ENCODE measurements around the gene ATP7A. TPM values are rescaled to one million over a fixed set of nuclear protein-coding genes. Genes with fewer than 3 reads are reported as not detected.

The ATP7A gene
- total and polyA plus RNA-seq, 9 of the 15 experiments (the other 6 are each of a cell fraction or from before 2014, with no cell fraction given): 7.8 to 22.7 (median 11.6) TPM

- TF ChIP-seq VEZF1 (CRISPR knock-in tag; IDR thresholded peaks at IDR 0.05): peak; percentile 98
- TF ChIP-seq SMARCE1 (IDR thresholded peaks at IDR 0.05): no peak
- TF ChIP-seq, protein P1, sequence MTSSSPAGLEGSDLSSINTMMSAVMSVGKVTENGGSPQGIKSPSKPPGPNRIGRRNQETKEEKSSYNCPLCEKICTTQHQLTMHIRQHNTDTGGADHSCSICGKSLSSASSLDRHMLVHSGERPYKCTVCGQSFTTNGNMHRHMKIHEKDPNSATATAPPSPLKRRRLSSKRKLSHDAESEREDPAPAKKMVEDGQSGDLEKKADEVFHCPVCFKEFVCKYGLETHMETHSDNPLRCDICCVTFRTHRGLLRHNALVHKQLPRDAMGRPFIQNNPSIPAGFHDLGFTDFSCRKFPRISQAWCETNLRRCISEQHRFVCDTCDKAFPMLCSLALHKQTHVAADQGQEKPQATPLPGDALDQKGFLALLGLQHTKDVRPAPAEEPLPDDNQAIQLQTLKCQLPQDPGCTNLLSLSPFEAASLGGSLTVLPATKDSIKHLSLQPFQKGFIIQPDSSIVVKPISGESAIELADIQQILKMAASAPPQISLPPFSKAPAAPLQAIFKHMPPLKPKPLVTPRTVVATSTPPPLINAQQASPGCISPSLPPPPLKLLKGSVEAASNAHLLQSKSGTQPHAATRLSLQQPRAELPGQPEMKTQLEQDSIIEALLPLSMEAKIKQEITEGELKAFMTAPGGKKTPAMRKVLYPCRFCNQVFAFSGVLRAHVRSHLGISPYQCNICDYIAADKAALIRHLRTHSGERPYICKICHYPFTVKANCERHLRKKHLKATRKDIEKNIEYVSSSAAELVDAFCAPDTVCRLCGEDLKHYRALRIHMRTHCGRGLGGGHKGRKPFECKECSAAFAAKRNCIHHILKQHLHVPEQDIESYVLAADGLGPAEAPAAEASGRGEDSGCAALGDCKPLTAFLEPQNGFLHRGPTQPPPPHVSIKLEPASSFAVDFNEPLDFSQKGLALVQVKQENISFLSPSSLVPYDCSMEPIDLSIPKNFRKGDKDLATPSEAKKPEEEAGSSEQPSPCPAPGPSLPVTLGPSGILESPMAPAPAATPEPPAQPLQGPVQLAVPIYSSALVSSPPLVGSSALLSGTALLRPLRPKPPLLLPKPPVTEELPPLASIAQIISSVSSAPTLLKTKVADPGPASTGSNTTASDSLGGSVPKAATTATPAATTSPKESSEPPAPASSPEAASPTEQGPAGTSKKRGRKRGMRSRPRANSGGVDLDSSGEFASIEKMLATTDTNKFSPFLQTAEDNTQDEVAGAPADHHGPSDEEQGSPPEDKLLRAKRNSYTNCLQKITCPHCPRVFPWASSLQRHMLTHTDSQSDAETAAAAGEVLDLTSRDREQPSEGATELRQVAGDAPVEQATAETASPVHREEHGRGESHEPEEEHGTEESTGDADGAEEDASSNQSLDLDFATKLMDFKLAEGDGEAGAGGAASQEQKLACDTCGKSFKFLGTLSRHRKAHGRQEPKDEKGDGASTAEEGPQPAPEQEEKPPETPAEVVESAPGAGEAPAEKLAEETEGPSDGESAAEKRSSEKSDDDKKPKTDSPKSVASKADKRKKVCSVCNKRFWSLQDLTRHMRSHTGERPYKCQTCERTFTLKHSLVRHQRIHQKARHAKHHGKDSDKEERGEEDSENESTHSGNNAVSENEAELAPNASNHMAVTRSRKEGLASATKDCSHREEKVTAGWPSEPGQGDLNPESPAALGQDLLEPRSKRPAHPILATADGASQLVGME (CRISPR knock-in tag; IDR thresholded peaks at IDR 0.05): no peak
- TF ChIP-seq ZNF280B (CRISPR knock-in tag; IDR thresholded peaks at IDR 0.05): no peak
- TF ChIP-seq, protein P2, sequence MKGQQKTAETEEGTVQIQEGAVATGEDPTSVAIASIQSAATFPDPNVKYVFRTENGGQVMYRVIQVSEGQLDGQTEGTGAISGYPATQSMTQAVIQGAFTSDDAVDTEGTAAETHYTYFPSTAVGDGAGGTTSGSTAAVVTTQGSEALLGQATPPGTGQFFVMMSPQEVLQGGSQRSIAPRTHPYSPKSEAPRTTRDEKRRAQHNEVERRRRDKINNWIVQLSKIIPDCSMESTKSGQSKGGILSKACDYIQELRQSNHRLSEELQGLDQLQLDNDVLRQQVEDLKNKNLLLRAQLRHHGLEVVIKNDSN (CRISPR knock-in tag; IDR thresholded peaks at IDR 0.05): peak; percentile 88
- peak; percentile 69 for TF ChIP-seq HNRNPLL (IDR thresholded peaks at IDR 0.05; ENCODE audit: low read depth, low read length, poor library complexity, severe bottlenecking)
- TF ChIP-seq ARID1B (IDR thresholded peaks at IDR 0.05): no peak
- peak; percentile 90 for TF ChIP-seq ETV1 (tag; conservative IDR thresholded peaks at IDR 0.05; ENCODE audit: low read depth)
- TF ChIP-seq PRMT5 (CRISPR knock-in tag; IDR thresholded peaks at IDR 0.05): no peak
- 0 out of 2 replicates have a peak, but pooled peaks have one; percentile 28 for TF ChIP-seq RNF2 (IDR thresholded peaks at IDR 0.05)
- TF ChIP-seq MTA1 (IDR thresholded peaks at IDR 0.05; ENCODE audit: borderline replicate concordance): 0 out of 2 replicates have a peak, but pooled peaks have one; percentile 19
- peak; percentile 65 to 69 for TF ChIP-seq RAD21 (CRISPR knock-in tag; conservative IDR thresholded peaks at IDR 0.05 in 1 of 2, IDR thresholded peaks at IDR 0.05 in 1 of 2)
- TF ChIP-seq MLX (CRISPR knock-in tag; conservative IDR thresholded peaks at IDR 0.05): no peak
Observed at GRCh38 chrX:77910108-77910840, at the start of gene ATP7A (continued).

All from K562 (cell line).